Measurements from ENCODE around the gene DDHD1. TPM values are rescaled to one million over a fixed set of nuclear protein-coding genes. Genes with fewer than 3 reads are reported as not detected.
"Not testable (repeated sequence)": the region's sequence is repeated elsewhere in the genome, so short reads cannot be mapped to it uniquely, and the experiment has no call there.

The DDHD1 gene
- total and polyA plus RNA-seq, 7 experiments from 2014 or later = 6.7 to 103 (median 48.2) TPM

DNA sequence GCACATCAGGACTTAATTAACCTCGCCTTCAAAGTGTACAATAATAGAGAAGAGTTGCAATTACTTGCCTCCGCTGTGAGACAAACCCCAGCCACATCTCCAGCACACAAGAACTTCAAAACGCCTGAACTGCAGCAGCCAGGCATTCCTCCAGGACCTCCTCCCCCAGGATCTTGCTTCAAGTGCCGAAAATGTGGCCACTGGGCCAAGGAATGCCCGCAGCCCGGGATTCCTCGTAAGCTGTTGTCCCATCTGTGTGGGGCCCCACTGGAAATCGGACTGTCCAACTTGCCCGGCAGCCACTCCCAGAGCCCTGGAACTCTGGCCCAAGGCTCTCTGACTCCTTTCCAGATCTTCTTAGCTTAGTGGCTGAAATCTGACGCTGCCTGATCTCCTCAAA is 22.6 kb downstream of the DDHD1 start:
- H3K27ac Mint-ChIP-seq; H3K27me3 Mint-ChIP-seq; POLR2A ChIA-PET; H3K27ac ChIP-seq (ENCODE audit: low read depth, low read length); CTCF ChIA-PET; H3K27me3 ChIP-seq (ENCODE audit: control insufficient read depth in 2 of 2, insufficient read depth in 2 of 2, low read length in 2 of 2); ATAC-seq; H3K9me3 ChIP-seq (ENCODE audit: control insufficient read depth in 2 of 3, low read length in 3 of 3); H3K4me3 ChIP-seq (ENCODE audit: low read length); H3K9me3 Mint-ChIP-seq; H3K4me3 Mint-ChIP-seq; DNase-seq; intact Hi-C loops (cut with micrococcal nuclease); H3K36me3 ChIP-seq (ENCODE audit: control insufficient read depth in 2 of 3, insufficient read depth in 3 of 3, low read length in 3 of 3): not testable (repeated sequence)
- peaks cover 6 to 12% of the 10 kb centered on the region in 2 donors for H3K4me1 ChIP-seq (ENCODE audit: control insufficient read depth in 2 of 2, insufficient read depth in 2 of 2, low read length in 2 of 2)
- H3K36me3 Mint-ChIP-seq = peaks cover 0 to 10% (median 5%) of the 10 kb centered on the region in 5 donors
- H3K4me1 Mint-ChIP-seq = peaks cover 0 to 27% (median 15%) of the 10 kb centered on the region in 7 donors

DNA sequence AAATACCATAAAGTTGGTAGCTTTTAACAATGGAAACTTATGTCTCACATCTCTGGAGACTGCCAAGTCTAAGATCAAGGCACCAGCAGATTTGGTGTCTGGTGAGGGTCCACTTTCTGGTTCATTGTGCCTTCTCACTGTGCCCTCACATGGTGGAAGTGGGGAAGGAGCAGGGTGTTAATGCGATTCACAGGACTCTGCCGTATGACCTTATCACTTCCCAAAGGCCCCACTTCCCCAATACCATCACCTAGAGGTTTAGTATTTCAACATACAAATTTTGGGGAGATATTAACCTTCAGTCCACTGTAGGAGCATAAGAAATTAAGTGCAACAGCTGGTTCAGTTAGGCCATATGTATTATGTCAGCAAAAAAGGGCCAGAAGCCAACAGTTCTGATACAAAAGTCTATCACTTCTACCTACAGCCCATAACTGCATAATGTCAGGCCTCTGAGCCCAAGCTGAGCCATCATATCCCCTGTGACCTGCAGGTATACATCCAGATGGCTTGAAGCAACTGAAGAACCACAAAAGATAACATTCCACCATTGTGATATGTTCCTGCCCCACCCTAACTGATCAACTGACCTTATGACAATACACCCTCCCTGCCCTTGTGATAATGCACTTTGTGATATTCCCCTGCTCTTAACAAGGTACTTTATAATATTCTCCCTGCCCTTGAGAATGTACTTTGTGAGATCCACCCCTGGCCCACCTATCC is 24.7 kb downstream of the DDHD1 start:
- ChIA-PET POLR2A (interaction anchor here (0.6 to 2.0 kb wide), 2 partner anchors 24 to 78 kb away, joined by 3 to 9 read pairs; partner anchors contain the start of gene DDHD1), CTCF (no interaction called here)
- H3K27me3 Mint-ChIP-seq = no peaks in the 10 kb centered on the region
- Histone ChIP-seq H3K27me3 (ENCODE audit: control insufficient read depth in 2 of 2, insufficient read depth in 2 of 2, low read length in 2 of 2) (no peaks in the 10 kb centered on the region), H3K27ac (ENCODE audit: low read depth, low read length) (no peak overlapping the region), H3K36me3 (ENCODE audit: control insufficient read depth in 2 of 3, insufficient read depth in 3 of 3, low read length in 3 of 3) (no peaks in the 10 kb centered on the region), H3K4me1 (ENCODE audit: control insufficient read depth in 2 of 2, insufficient read depth in 2 of 2, low read length in 2 of 2) (peaks cover 3 to 16% of the 10 kb centered on the region in 2 donors), H3K9me3 (ENCODE audit: control insufficient read depth in 2 of 3, low read length in 3 of 3) (no peaks in the 10 kb centered on the region), H3K4me3 (ENCODE audit: low read length) (no peak overlapping the region)
- DNase-seq (no peak), ATAC-seq (no peak)
- peak overlapping the region; percentile 9 to 75 (median 33) for H3K27ac Mint-ChIP-seq
- intact Hi-C loops (cut with micrococcal nuclease) = loop anchor here in 1 of 2 donors (1.0 kb wide), 1 partner anchor 19 kb away; no protein-coding TSS in a partner anchor
- peaks cover 0 to 4% (median 0%) of the 10 kb centered on the region in 11 donors for H3K9me3 Mint-ChIP-seq
- H3K4me3 Mint-ChIP-seq = peak overlapping the region in 8 of 10 donors; percentile 4 to 88 (median 82)
- peaks cover 0 to 14% (median 4%) of the 10 kb centered on the region in 5 donors for H3K36me3 Mint-ChIP-seq
- H3K4me1 Mint-ChIP-seq = peaks cover 10 to 29% (median 18%) of the 10 kb centered on the region in 7 donors

- POLR2A ChIA-PET = interaction anchor here (0.6 to 2.0 kb wide), 2 partner anchors 25 to 78 kb away, joined by 3 to 9 read pairs; partner anchors contain the start of gene DDHD1
- intact Hi-C loops (cut with micrococcal nuclease) = loop anchor here (1.0 to 2.0 kb wide), 3 partner anchors 19 to 24 kb away; no protein-coding TSS in a partner anchor
- CTCF ChIA-PET = interaction anchor here (0.6 kb wide), 1 partner anchor 310 kb away, joined by 4 read pairs; no protein-coding TSS in a partner anchor
- Mint-ChIP-seq H3K27me3 (no peaks in the 10 kb centered on the region), H3K27ac (peak overlapping the region; percentile 24 to 86 (median 51)), H3K36me3 (peaks cover 0 to 14% (median 4%) of the 10 kb centered on the region in 5 donors), H3K4me1 (peaks cover 10 to 33% (median 18%) of the 10 kb centered on the region in 7 donors), H3K4me3 (peak overlapping the region in 9 of 10 donors; percentile 12 to 88 (median 81)), H3K9me3 (peaks cover 0 to 4% (median 0%) of the 10 kb centered on the region in 11 donors)
- Histone ChIP-seq H3K9me3 (ENCODE audit: control insufficient read depth in 2 of 3, low read length in 3 of 3) (no peaks in the 10 kb centered on the region), H3K4me1 (ENCODE audit: control insufficient read depth in 2 of 2, insufficient read depth in 2 of 2, low read length in 2 of 2) (peaks cover 3 to 16% of the 10 kb centered on the region in 2 donors), H3K27ac (ENCODE audit: low read depth, low read length) (no peak overlapping the region), H3K27me3 (ENCODE audit: control insufficient read depth in 2 of 2, insufficient read depth in 2 of 2, low read length in 2 of 2) (no peaks in the 10 kb centered on the region), H3K4me3 (ENCODE audit: low read length) (no peak overlapping the region), H3K36me3 (ENCODE audit: control insufficient read depth in 2 of 3, insufficient read depth in 3 of 3, low read length in 3 of 3) (no peaks in the 10 kb centered on the region)
- ATAC-seq (peak; percentile 26), DNase-seq (no peak)
Observed at GRCh38 chr14:53127832-53128231, 25.3 kb downstream of the DDHD1 start.

DNA sequence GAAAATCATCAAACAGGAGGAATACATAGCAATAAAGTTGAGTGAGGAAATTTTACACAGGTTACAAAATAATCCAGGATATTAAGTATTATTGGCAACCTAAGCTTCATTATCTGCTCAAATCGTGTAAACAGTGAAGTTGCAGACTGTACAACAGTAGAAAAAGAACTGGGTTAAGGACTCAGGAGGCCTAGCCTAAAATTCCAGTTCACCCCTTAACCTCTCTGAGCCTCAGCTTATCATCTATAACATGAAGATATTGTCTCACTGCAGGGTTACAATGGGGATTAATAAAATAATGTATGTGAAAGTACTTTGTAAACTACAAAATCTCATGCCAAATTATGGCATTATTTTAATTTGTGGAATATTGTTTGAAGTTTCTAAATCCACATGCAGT is 26.0 kb downstream of the DDHD1 start:
- Mint-ChIP-seq H3K4me3 (peak overlapping the region; percentile 39 to 88 (median 76)), H3K4me1 (peaks cover 10 to 34% (median 18%) of the 10 kb centered on the region in 7 donors), H3K27ac (peak overlapping the region; percentile 45 to 87 (median 77)), H3K36me3 (peaks cover 0 to 18% (median 8%) of the 10 kb centered on the region in 5 donors), H3K27me3 (no peaks in the 10 kb centered on the region), H3K9me3 (peaks cover 0 to 4% (median 0%) of the 10 kb centered on the region in 11 donors)
- ChIA-PET POLR2A (interaction anchor here (2.0 kb wide), 1 partner anchor 25 kb away, joined by 9 read pairs; the partner anchor contains the start of gene DDHD1), CTCF (no interaction called here)
- peaks cover 3 to 16% of the 10 kb centered on the region in 2 donors for H3K4me1 ChIP-seq (ENCODE audit: control insufficient read depth in 2 of 2, insufficient read depth in 2 of 2, low read length in 2 of 2)
- no peaks in the 10 kb centered on the region for H3K36me3 ChIP-seq (ENCODE audit: control insufficient read depth in 2 of 3, insufficient read depth in 3 of 3, low read length in 3 of 3)
- DNase-seq (no peak), ATAC-seq (no peak)
- intact Hi-C loops (cut with micrococcal nuclease) = loop anchor here (1.0 to 2.0 kb wide), 2 partner anchors 18 to 25 kb away; no protein-coding TSS in a partner anchor
- no peaks in the 10 kb centered on the region for H3K27me3 ChIP-seq (ENCODE audit: control insufficient read depth in 2 of 2, insufficient read depth in 2 of 2, low read length in 2 of 2)
- H3K9me3 ChIP-seq (ENCODE audit: control insufficient read depth in 2 of 3, low read length in 3 of 3) = no peaks in the 10 kb centered on the region
- H3K4me3 ChIP-seq (ENCODE audit: low read length) = peak overlapping the region; percentile 4
- H3K27ac ChIP-seq (ENCODE audit: low read depth, low read length) = peak overlapping the region; percentile 9

GRCh38 chr14:53126731-53127130 is 26.4 kb downstream of the DDHD1 start:
- H3K4me1 Mint-ChIP-seq = peaks cover 10 to 37% (median 18%) of the 10 kb centered on the region in 7 donors
- peaks cover 0 to 22% (median 12%) of the 10 kb centered on the region in 5 donors for H3K36me3 Mint-ChIP-seq
- Histone ChIP-seq H3K36me3 (ENCODE audit: control insufficient read depth in 2 of 3, insufficient read depth in 3 of 3, low read length in 3 of 3) (no peaks in the 10 kb centered on the region), H3K4me1 (ENCODE audit: control insufficient read depth in 2 of 2, insufficient read depth in 2 of 2, low read length in 2 of 2) (peaks cover 3 to 16% of the 10 kb centered on the region in 2 donors), H3K4me3 (ENCODE audit: low read length) (peak overlapping the region; percentile 4), H3K27me3 (ENCODE audit: control insufficient read depth in 2 of 2, insufficient read depth in 2 of 2, low read length in 2 of 2) (no peaks in the 10 kb centered on the region), H3K27ac (ENCODE audit: low read depth, low read length) (peak overlapping the region; percentile 9), H3K9me3 (ENCODE audit: control insufficient read depth in 2 of 3, low read length in 3 of 3) (no peaks in the 10 kb centered on the region)
- H3K9me3 Mint-ChIP-seq = peaks cover 0 to 8% (median 0%) of the 10 kb centered on the region in 11 donors
- intact Hi-C loops (cut with micrococcal nuclease) = loop anchor here (1.0 to 2.0 kb wide), 2 partner anchors 18 to 26 kb away; no protein-coding TSS in a partner anchor
- ChIA-PET CTCF (no interaction called here), POLR2A (interaction anchor here (2.0 kb wide), 1 partner anchor 26 kb away, joined by 9 read pairs; the partner anchor contains the start of gene DDHD1)
- DNase-seq (no peak), ATAC-seq (no peak)
- H3K27ac Mint-ChIP-seq = peak overlapping the region in 8 of 9 donors; percentile 45 to 87 (median 80)
- H3K4me3 Mint-ChIP-seq = peak overlapping the region; percentile 39 to 88 (median 76)
- no peaks in the 10 kb centered on the region for H3K27me3 Mint-ChIP-seq

DNA sequence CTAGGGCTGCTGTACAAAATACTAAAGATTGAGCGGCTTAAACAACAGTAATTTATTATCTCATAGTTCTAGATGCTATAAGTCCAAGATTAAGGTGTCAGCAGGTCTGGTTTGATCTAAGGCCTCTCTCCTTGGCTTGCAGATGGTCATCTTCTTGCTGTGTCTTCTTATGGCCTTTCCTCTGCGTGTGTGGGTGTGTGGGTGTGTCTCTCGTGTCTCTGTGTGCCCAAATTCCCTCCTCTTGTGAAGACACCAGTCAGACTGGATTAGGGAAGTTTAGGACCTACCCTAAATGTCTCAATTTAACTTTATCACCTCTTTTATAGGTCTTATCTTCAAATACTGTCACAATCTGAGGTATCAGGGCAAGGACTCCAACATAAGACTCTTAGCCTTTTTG is 28.3 kb downstream of the DDHD1 start:
- no peaks in the 10 kb centered on the region for H3K27me3 Mint-ChIP-seq
- Histone ChIP-seq H3K36me3 (ENCODE audit: control insufficient read depth in 2 of 3, insufficient read depth in 3 of 3, low read length in 3 of 3) (no peaks in the 10 kb centered on the region), H3K27me3 (ENCODE audit: control insufficient read depth in 2 of 2, insufficient read depth in 2 of 2, low read length in 2 of 2) (no peaks in the 10 kb centered on the region), H3K4me1 (ENCODE audit: control insufficient read depth in 2 of 2, insufficient read depth in 2 of 2, low read length in 2 of 2) (peaks cover 3 to 16% of the 10 kb centered on the region in 2 donors), H3K4me3 (ENCODE audit: low read length) (no peak overlapping the region), H3K9me3 (ENCODE audit: control insufficient read depth in 2 of 3, low read length in 3 of 3) (no peaks in the 10 kb centered on the region), H3K27ac (ENCODE audit: low read depth, low read length) (no peak overlapping the region)
- POLR2A ChIA-PET = interaction anchor here (0.7 to 1.0 kb wide), 2 partner anchors 27 to 86 kb away, joined by 3 read pairs; no protein-coding TSS in a partner anchor
- H3K4me3 Mint-ChIP-seq = peak overlapping the region in 1 of 10 donors; percentile 2
- peaks cover 0 to 40% (median 24%) of the 10 kb centered on the region in 5 donors for H3K36me3 Mint-ChIP-seq
- CTCF ChIA-PET = interaction anchor here (2.0 kb wide), 1 partner anchor 15 kb away, joined by 8 read pairs; no protein-coding TSS in a partner anchor
- peak overlapping the region in 4 of 9 donors; percentile 1 to 64 (median 30) for H3K27ac Mint-ChIP-seq
- H3K4me1 Mint-ChIP-seq = peaks cover 18 to 54% (median 27%) of the 10 kb centered on the region in 7 donors
- H3K9me3 Mint-ChIP-seq = peaks cover 0 to 27% (median 5%) of the 10 kb centered on the region in 11 donors
- DNase-seq (no peak), ATAC-seq (no peak)
- intact Hi-C loops (cut with micrococcal nuclease) = no loop called here
